Activated naive CD4-positive, alpha-beta T cell treated with anti-CD3 and anti-CD28 coated beads, Interleukin-2, amount 50 U/mL, for 72 hours (primary cell): Measurements from ENCODE around the gene FGF18. TPM values are rescaled to one million over a fixed set of nuclear protein-coding genes. Genes with fewer than 3 reads are reported as not detected.

Experiments used
- ATAC-seq, 2 donors: fragments of 150-1000 bp; cut with Tn5 transposase; 2 replicates each; pipeline ENCODE4 v1.10.0; 2021; ENCODE audit warnings: mild to moderate bottlenecking in 2 of 2, moderate library complexity in 2 of 2
- DNase-seq, 2 donors: peaks; one replicate each; pipeline ENCODE4 v3.0.0; 2021 to 2022; ENCODE audit warnings: low spot score in 2 of 2
- H3K27ac Mint-ChIP-seq, 2 donors: one replicate each; pipeline ENCODE4 v1.8.0; 2022; ENCODE audit warnings: mild to moderate bottlenecking in 2 of 2, mixed read lengths in 2 of 2
- H3K36me3 Mint-ChIP-seq, 2 donors: one replicate each; pipeline ENCODE4 v1.8.0; 2022; ENCODE audit warnings: mixed read lengths in 2 of 2
- H3K9me3 Mint-ChIP-seq, 2 donors: one replicate each; pipeline ENCODE4 v1.8.0; 2022; ENCODE audit warnings: mixed read lengths in 2 of 2
- total RNA-seq, 2 donors: library from RNA; stranded (reverse); gene quantifications; one replicate each; pipeline ENCODE4 v1.2.3, GENCODE V29; 2022

Gene FGF18
- total RNA-seq, 2 donors from 2014 or later = 0.36 TPM; not detected in 1

GRCh38 chr5:171427318-171428167 is 8.1 kb downstream of the FGF18 start:
- ATAC-seq (no peak), DNase-seq (peak in 1 of 2 donors; percentile 23)
- no peak overlapping the region for H3K27ac Mint-ChIP-seq
- H3K36me3 Mint-ChIP-seq = no peaks in the 10 kb centered on the region
- no peaks in the 10 kb centered on the region for H3K9me3 Mint-ChIP-seq

GRCh38 chr5:171428168-171428696 is 8.8 kb downstream of the FGF18 start:
- no peaks in the 10 kb centered on the region for H3K36me3 Mint-ChIP-seq
- ATAC-seq = no peak

GRCh38 chr5:171428809-171429542 is 9.5 kb downstream of the FGF18 start:
- ATAC-seq (no peak), DNase-seq (peak in 1 of 2 donors; percentile 6)
- no peak overlapping the region for H3K27ac Mint-ChIP-seq
- H3K9me3 Mint-ChIP-seq = no peaks in the 10 kb centered on the region
- H3K36me3 Mint-ChIP-seq = no peaks in the 10 kb centered on the region

More at GRCh38 chr5:171428168-171428696, 8.8 kb downstream of the FGF18 start:
- no peaks in the 10 kb centered on the region for H3K9me3 Mint-ChIP-seq
- H3K27ac Mint-ChIP-seq = no peak overlapping the region
- DNase-seq = peak in 1 of 2 donors; percentile 26

DNA sequence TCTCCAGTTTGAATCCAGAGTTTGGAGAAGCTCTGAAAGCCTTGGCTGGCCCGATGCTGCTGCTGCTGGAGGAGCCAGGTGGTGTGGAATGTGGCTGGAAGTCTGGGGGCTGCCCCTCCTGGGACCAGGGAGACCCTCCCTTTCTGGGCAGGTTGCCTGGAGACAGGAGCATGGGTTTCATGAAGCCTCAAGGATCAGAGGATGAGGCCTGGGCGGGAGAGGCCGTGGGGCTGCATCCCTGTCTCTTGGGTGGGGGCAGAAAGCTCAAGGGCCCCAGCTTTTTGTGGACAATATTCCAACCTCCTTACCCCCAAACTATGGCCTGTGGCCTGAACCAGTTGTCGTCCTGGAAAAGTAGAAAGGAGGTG is 10.1 kb downstream of the FGF18 start:
- Mint-ChIP-seq H3K36me3 (no peaks in the 10 kb centered on the region), H3K9me3 (no peaks in the 10 kb centered on the region), H3K27ac (no peak overlapping the region)
- ATAC-seq = no peak
- peak in 1 of 2 donors; percentile 20 for DNase-seq

DNA sequence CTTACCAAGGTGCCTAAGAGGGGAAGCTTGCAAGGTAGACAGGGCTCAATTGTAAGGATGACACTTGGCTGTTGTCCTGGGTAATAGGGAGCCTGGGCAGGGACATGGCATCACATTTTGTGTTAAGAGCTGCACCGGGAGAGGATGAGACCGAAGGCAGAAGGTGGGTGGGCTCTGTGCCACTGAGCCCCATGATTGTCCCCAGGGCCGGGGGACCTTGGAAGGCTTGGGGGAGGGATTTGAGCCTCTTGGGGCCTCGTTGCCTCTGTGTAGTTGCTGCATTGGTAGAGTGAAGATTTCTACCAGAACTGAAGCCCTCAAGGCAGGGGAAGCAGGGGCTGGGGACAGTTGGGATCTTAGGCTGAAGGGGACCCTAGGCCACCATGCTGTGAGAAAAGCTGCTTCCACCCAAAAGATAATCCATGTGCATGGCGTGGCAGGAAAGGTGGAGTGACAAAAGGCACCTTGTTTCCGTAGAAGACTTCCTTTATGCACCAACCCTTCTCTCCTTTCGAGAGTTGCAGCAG is 11.9 kb downstream of the FGF18 start:
- H3K36me3 Mint-ChIP-seq = no peaks in the 10 kb centered on the region
- no peaks in the 10 kb centered on the region for H3K9me3 Mint-ChIP-seq
- no peak for ATAC-seq
- no peak for DNase-seq
- H3K27ac Mint-ChIP-seq = no peak overlapping the region

GRCh38 chr5:171432076-171432475 is 12.6 kb downstream of the FGF18 start:
- DNase-seq (no peak), ATAC-seq (no peak)
- no peak overlapping the region for H3K27ac Mint-ChIP-seq
- H3K9me3 Mint-ChIP-seq = no peaks in the 10 kb centered on the region
- H3K36me3 Mint-ChIP-seq = no peaks in the 10 kb centered on the region

GRCh38 chr5:171432583-171433351 is 13.3 kb downstream of the FGF18 start:
- H3K9me3 Mint-ChIP-seq = no peaks in the 10 kb centered on the region
- H3K36me3 Mint-ChIP-seq = no peaks in the 10 kb centered on the region
- ATAC-seq (no peak), DNase-seq (no peak)
- no peak overlapping the region for H3K27ac Mint-ChIP-seq

DNA sequence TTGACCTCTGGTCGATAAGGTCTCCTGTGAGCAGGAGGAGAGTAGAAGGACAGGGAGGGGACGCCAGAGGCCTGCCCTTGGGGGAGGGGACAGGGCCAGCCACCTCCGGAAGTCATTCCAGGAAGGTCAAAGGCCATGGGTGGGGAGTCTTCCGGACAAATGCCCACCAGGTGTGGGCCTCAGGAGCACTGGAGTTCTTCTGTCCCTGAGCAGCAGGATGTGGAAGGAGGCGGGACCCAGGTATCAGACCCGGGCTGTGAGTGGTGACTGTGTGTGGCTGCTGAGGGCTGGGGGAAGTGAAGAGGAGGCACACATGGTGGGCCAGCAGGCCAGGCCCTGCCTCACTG is 13.9 kb downstream of the FGF18 start:
- Mint-ChIP-seq H3K36me3 (no peaks in the 10 kb centered on the region), H3K27ac (no peak overlapping the region), H3K9me3 (no peaks in the 10 kb centered on the region)

GRCh38 chr5:171433982-171434676 is 14.7 kb downstream of the FGF18 start:
- no peak for ATAC-seq
- H3K9me3 Mint-ChIP-seq = no peaks in the 10 kb centered on the region
- H3K27ac Mint-ChIP-seq = peak overlapping the region in 1 of 2 donors; percentile 72
- no peak for DNase-seq
- no peaks in the 10 kb centered on the region for H3K36me3 Mint-ChIP-seq

More for the DNA sequence above, 13.9 kb downstream of the FGF18 start:
- ATAC-seq (no peak), DNase-seq (no peak)

- DNase-seq = no peak
- H3K9me3 Mint-ChIP-seq = no peaks in the 10 kb centered on the region
- peak overlapping the region in 1 of 2 donors; percentile 72 for H3K27ac Mint-ChIP-seq
- no peak for ATAC-seq
- no peaks in the 10 kb centered on the region for H3K36me3 Mint-ChIP-seq
Measured at GRCh38 chr5:171434874-171435273, 15.4 kb downstream of the FGF18 start.

- ATAC-seq (no peak), DNase-seq (no peak)
- no peak overlapping the region for H3K27ac Mint-ChIP-seq
- no peaks in the 10 kb centered on the region for H3K36me3 Mint-ChIP-seq
- no peaks in the 10 kb centered on the region for H3K9me3 Mint-ChIP-seq
Measured at GRCh38 chr5:171435908-171436307, 16.5 kb downstream of the FGF18 start.

GRCh38 chr5:171436804-171437285 is 17.4 kb downstream of the FGF18 start:
- Mint-ChIP-seq H3K36me3 (no peaks in the 10 kb centered on the region), H3K27ac (no peak overlapping the region), H3K9me3 (no peaks in the 10 kb centered on the region)
- ATAC-seq = no peak
- DNase-seq = no peak

DNA sequence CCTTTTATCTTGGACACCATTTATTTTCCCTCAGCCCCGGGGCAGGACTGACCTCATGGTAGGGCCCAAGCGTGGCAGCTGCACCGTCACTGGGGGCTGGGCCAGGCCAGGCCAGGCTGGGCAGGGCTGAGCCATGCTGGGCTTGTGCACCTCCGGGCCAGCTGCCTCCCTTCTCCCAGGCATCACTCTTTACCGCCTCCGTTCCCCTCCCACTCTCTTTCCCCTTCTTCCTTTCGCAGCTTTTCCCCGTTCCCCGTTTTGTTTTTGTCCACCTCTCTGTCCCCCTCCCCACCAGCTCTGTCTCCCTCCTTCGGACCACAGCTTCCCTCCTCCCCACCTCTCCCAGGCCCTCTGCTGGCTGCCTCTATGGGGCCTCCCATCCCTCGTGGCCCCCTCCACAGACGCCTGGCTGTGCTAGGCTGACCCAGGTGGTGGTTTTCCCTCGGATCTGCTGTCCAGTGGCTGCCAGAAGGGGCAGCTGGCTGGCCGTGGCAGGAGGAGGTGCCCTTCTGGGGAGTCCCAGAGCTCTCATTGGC is 17.9 kb downstream of the FGF18 start:
- ATAC-seq (no peak), DNase-seq (no peak)
- Mint-ChIP-seq H3K9me3 (no peaks in the 10 kb centered on the region), H3K27ac (no peak overlapping the region), H3K36me3 (no peaks in the 10 kb centered on the region)

GRCh38 chr5:171438738-171439137 is 19.3 kb downstream of the FGF18 start:
- H3K27ac Mint-ChIP-seq = peak overlapping the region in 1 of 2 donors; percentile 56
- no peaks in the 10 kb centered on the region for H3K36me3 Mint-ChIP-seq
- no peaks in the 10 kb centered on the region for H3K9me3 Mint-ChIP-seq
- no peak for ATAC-seq
- no peak for DNase-seq

GRCh38 chr5:171441246-171441791 is 21.9 kb downstream of the FGF18 start:
- H3K9me3 Mint-ChIP-seq = no peaks in the 10 kb centered on the region
- ATAC-seq = no peak
- DNase-seq = no peak
- H3K27ac Mint-ChIP-seq = no peak overlapping the region
- no peaks in the 10 kb centered on the region for H3K36me3 Mint-ChIP-seq
